Measurements from ENCODE around the gene ACTR1B. TPM values are rescaled to one million over a fixed set of nuclear protein-coding genes. Genes with fewer than 3 reads are reported as not detected.

The ACTR1B gene
- total and polyA plus RNA-seq, 2 experiments from 2014 or later: 27.2 to 42.5 TPM

DNA sequence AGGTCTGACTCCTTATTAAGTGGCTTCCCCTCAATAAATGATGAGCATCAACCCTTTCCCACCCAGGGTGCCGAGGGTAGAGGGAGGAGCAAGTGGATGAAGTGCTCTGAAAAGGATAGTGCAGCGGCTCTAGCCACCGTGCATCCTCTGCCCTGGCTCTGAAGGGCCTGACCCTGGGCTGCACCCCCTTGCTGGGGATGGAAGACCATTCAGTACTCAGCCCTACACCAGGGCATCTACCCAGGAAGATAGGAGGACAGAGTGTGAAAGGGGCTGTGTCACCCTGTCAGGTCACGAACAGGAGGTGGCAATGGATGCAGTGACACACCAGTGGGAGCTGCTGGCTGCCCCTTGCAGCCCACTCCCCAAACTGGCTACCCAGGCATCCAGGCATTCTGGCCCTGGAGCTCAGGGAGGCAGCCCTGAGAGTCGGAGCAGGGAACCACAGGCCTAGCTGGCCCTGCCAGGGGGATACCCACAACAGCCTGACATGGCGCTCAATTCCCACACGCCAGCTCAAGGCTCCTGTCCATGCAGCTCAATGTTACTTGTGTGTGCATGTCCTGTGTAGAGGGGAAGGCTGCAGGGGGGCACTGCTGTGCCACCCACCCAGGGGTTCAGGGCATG, 7.6 kb downstream of the ACTR1B start:
- no peak for TF ChIP-seq NANOG (IDR thresholded peaks at IDR 0.05; ENCODE audit: borderline replicate concordance)
- TF ChIP-seq CREB1 (CRISPR knock-in tag; IDR thresholded peaks at IDR 0.05; ENCODE audit: low read depth): no peak
- no peak for TF ChIP-seq ZNF331 (CRISPR knock-in tag; IDR thresholded peaks at IDR 0.05; ENCODE audit: low read depth)
- no peak for TF ChIP-seq CTCF (conservative IDR thresholded peaks at IDR 0.05; ENCODE audit: low read depth in 2 of 2)
- TF ChIP-seq, protein P1, sequence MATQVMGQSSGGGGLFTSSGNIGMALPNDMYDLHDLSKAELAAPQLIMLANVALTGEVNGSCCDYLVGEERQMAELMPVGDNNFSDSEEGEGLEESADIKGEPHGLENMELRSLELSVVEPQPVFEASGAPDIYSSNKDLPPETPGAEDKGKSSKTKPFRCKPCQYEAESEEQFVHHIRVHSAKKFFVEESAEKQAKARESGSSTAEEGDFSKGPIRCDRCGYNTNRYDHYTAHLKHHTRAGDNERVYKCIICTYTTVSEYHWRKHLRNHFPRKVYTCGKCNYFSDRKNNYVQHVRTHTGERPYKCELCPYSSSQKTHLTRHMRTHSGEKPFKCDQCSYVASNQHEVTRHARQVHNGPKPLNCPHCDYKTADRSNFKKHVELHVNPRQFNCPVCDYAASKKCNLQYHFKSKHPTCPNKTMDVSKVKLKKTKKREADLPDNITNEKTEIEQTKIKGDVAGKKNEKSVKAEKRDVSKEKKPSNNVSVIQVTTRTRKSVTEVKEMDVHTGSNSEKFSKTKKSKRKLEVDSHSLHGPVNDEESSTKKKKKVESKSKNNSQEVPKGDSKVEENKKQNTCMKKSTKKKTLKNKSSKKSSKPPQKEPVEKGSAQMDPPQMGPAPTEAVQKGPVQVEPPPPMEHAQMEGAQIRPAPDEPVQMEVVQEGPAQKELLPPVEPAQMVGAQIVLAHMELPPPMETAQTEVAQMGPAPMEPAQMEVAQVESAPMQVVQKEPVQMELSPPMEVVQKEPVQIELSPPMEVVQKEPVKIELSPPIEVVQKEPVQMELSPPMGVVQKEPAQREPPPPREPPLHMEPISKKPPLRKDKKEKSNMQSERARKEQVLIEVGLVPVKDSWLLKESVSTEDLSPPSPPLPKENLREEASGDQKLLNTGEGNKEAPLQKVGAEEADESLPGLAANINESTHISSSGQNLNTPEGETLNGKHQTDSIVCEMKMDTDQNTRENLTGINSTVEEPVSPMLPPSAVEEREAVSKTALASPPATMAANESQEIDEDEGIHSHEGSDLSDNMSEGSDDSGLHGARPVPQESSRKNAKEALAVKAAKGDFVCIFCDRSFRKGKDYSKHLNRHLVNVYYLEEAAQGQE (IDR thresholded peaks at IDR 0.05; ENCODE audit: unreplicated experiment): no peak
- TF ChIP-seq JUNB (IDR thresholded peaks at IDR 0.05; ENCODE audit: unreplicated experiment): no peak
- no peak for TF ChIP-seq POLR2AphosphoS5 (IDR thresholded peaks at IDR 0.05; ENCODE audit: low read depth)
- TF ChIP-seq EZH2 (IDR thresholded peaks at IDR 0.05; ENCODE audit: low read depth, unreplicated experiment): no peak
- no peak for TF ChIP-seq ZNF462 (CRISPR knock-in tag; IDR thresholded peaks at IDR 0.05)
- TF ChIP-seq ZNF114 (CRISPR knock-in tag; IDR thresholded peaks at IDR 0.05): no peak
- TF ChIP-seq, protein P2, sequence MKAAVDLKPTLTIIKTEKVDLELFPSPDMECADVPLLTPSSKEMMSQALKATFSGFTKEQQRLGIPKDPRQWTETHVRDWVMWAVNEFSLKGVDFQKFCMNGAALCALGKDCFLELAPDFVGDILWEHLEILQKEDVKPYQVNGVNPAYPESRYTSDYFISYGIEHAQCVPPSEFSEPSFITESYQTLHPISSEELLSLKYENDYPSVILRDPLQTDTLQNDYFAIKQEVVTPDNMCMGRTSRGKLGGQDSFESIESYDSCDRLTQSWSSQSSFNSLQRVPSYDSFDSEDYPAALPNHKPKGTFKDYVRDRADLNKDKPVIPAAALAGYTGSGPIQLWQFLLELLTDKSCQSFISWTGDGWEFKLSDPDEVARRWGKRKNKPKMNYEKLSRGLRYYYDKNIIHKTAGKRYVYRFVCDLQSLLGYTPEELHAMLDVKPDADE (IDR thresholded peaks at IDR 0.05): no peak
- Mint-ChIP-seq H3K27ac (no peak overlapping the region), H3K27me3 (ENCODE audit: insufficient read depth, low read depth, poor library complexity) (peaks cover under 1% of the 10 kb centered on the region), H3K4me3 (no peak overlapping the region), H3K4me1 (peaks cover under 1% of the 10 kb centered on the region; the same call in 2 of the 3 replicates), H3K9me3 (peaks cover 20% of the 10 kb centered on the region), H3K36me3 (ENCODE audit: low read depth) (peaks cover 55% of the 10 kb centered on the region)
- H3K4me1 ChIP-seq (ENCODE audit: insufficient read depth): no peaks in the 10 kb centered on the region
- H3F3A ChIP-seq (replicated peaks; ENCODE audit: low read depth): 0 out of 2 replicates have a peak, but pooled peaks cover 3% of the 10 kb centered on the region
- H3K9me2 ChIP-seq (ENCODE audit: insufficient read depth): no peaks in the 10 kb centered on the region
- H3K79me2 ChIP-seq (replicated peaks; ENCODE audit: insufficient read depth): peaks cover 3% of the 10 kb centered on the region
- no peak overlapping the region for H3K4me2 ChIP-seq
- H3K4me3 ChIP-seq: no peak overlapping the region
- no peak for ATAC-seq
- no peak overlapping the region for H3K27ac ChIP-seq (ENCODE audit: low read depth)
- no peak overlapping the region for H2AFZ ChIP-seq
- no peak for DNase-seq (ENCODE audit: low spot score)
- H4K20me1 ChIP-seq (replicated peaks; ENCODE audit: insufficient read depth): no peaks in the 10 kb centered on the region
- no peaks in the 10 kb centered on the region for H3K36me3 ChIP-seq (ENCODE audit: insufficient read depth)
- no peaks in the 10 kb centered on the region for H3K27me3 ChIP-seq (ENCODE audit: insufficient read depth)

Data from GM23338 (cell line).